GM12878 (cell line): ENCODE results near the gene FOXO1. TPM values are rescaled to one million over a fixed set of nuclear protein-coding genes. Genes with fewer than 3 reads are reported as not detected.

Source experiments
- BMI1 ChIP-seq: fragments of 450-650 bp; IDR thresholded peaks from 2 replicates; pipeline ENCODE4 v1.6.1; 2016; ENCODE audit warnings: mild to moderate bottlenecking, moderate library complexity, borderline replicate concordance
- CREB1 ChIP-seq: IDR thresholded peaks from 2 replicates; pipeline ENCODE4 v1.6.1; 2012; ENCODE audit warnings: low read depth, mild to moderate bottlenecking, inconsistent platforms
- EED ChIP-seq: sonication (generic); IDR thresholded peaks from 2 replicates; pipeline ENCODE4 v1.6.1; 2016; ENCODE audit warnings: antibody characterized with exemption, low read depth
- EZH2 ChIP-seq: IDR thresholded peaks from 2 replicates; pipeline ENCODE4 v1.6.1; 2012; ENCODE audit warnings: low read depth, mild to moderate bottlenecking, control low read depth, inconsistent platforms, low read length, borderline replicate concordance; ENCODE audit not compliant: control insufficient read depth
- FOXM1 ChIP-seq: IDR thresholded peaks from 2 replicates; pipeline ENCODE4 v1.6.1; 2012; ENCODE audit warnings: low read depth, mild to moderate bottlenecking, inconsistent platforms, low read length, moderate library complexity
- NR2C2 ChIP-seq: IDR thresholded peaks from 2 replicates; pipeline ENCODE4 v1.6.1; 2011; ENCODE audit warnings: borderline replicate concordance, low read depth; ENCODE audit not compliant: control insufficient read depth, insufficient read length
- RAD51 ChIP-seq: fragments of 450-650 bp; IDR thresholded peaks from 2 replicates; pipeline ENCODE4 v1.6.1; 2016; ENCODE audit warnings: moderate library complexity, mild to moderate bottlenecking, inconsistent platforms
- RUNX3 ChIP-seq: IDR thresholded peaks from 2 replicates; pipeline ENCODE4 v1.6.1; 2012; ENCODE audit warnings: low read length, inconsistent platforms
- SIN3A ChIP-seq: IDR thresholded peaks from 2 replicates; pipeline ENCODE4 v1.6.1; 2012; ENCODE audit warnings: low read depth, low read length, improper control_type of control experiment
- SMAD5 ChIP-seq: IDR thresholded peaks from 2 replicates; pipeline ENCODE4 v1.6.1; 2016; ENCODE audit warnings: antibody characterized with exemption, low read depth
- SP1 ChIP-seq: IDR thresholded peaks from one replicate; pipeline ENCODE4 v1.6.1; 2011; ENCODE audit warnings: low read depth, low read length
- STAT1 ChIP-seq: fragments of 450-650 bp; conservative IDR thresholded peaks from 2 replicates; pipeline ENCODE4 v1.6.1; 2014; ENCODE audit warnings: antibody characterized with exemption, mild to moderate bottlenecking
- ZNF217 ChIP-seq: fragments of 450-650 bp; IDR thresholded peaks from 2 replicates; pipeline ENCODE4 v1.6.1; 2017; ENCODE audit warnings: antibody characterized with exemption, mild to moderate bottlenecking
- polyA plus RNA-seq, 11 experiments: library from polyadenylated mRNA; depleted of rRNA in 4 of 11; unstranded in 6 of 11; stranded (reverse) in 5 of 11; fragments of >200 nt; fragmentation: Nextera tagmentation in 4 of 11; fragmentation: Illumina TruSeq in 1 of 11; extraction: Ambion mirVana in 4 of 11; extraction: Trizol in 1 of 11; gene quantifications; 1 replicate in 1 of 11; 2 replicates in 10 of 11; pipeline versions ENCODE4 v1.2.1 to v1.2.3, GENCODE V29; 2011 to 2016; ENCODE audit warnings: inconsistent platforms in 2 of 11, missing spikeins in 2 of 11, low read depth in 1 of 11
- total RNA-seq, 4 experiments: library from RNA; depleted of rRNA in 3 of 4; stranded (reverse); fragments of >200 nt in 3 of 4; fragmentation: Illumina TruSeq in 1 of 4; extraction: Trizol in 1 of 4; gene quantifications; 2 replicates each; pipeline versions ENCODE4 v1.2.1 to v1.2.3, GENCODE V29; 2013 to 2021
- TF ChIP-seq, protein P1 (sequence below): fragments of 450-650 bp; IDR thresholded peaks from 2 replicates; pipeline ENCODE4 v1.6.1; 2018; ENCODE audit warnings: borderline replicate concordance, mild to moderate bottlenecking; ENCODE audit not compliant: partially characterized antibody
- TF ChIP-seq, protein P2 (sequence below): fragments of 450-650 bp; conservative IDR thresholded peaks from 2 replicates; pipeline ENCODE4 v1.6.1; 2017; ENCODE audit warnings: mild to moderate bottlenecking, moderate library complexity
- TF ChIP-seq, protein P3 (sequence below): IDR thresholded peaks from 2 replicates; pipeline ENCODE4 v1.6.1; 2011; ENCODE audit warnings: mild to moderate bottlenecking, low read depth, low read length, moderate library complexity; ENCODE audit not compliant: insufficient replicate concordance
- TF ChIP-seq, protein P4 (sequence below): IDR thresholded peaks from 2 replicates; pipeline ENCODE4 v1.6.1; 2012; ENCODE audit warnings: low read depth, low read length, improper control_type of control experiment

FOXO1 gene
- total and polyA plus RNA-seq, 10 of the 15 experiments (the other 5 are each of a cell fraction or from before 2014, with no cell fraction given): 0.58 to 8.3 (median 0.88) TPM

DNA sequence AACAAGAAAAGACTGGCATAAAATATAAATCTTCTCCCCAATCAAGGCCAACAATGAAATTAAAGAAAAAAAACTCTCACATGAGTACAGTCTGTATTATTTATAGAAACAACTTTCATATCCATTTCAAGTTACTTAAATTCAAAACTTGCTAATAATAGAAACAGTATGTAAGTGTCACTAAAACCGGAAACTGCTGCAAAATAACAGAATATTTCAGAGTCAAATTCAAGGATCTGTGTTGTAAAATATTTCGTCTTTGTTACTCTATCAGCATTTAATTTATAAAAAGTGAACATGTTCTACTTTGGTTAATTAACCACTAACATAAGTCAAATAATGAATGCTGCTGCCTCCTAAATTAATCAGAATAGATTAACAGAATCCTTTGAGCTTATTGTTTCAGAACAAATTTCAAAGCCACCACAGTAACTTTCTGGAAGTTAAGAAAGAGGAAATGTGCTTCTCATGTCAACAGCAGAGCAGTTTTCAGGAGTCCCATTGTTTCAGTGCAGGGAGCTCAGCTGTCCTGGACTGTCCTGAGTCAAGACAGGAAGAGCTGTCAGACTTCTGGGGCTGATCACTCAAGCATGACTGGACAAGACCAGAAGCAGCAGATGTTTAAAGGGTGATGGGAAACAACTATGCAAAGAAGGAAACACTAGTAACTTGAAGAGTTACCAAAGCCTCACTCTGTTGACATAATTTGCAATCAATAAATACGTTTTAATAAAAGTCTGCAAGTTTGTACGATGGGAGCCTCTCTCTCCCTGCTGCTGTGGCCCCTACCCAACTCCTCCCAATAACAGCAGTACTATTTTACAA, 76.9 kb downstream of the FOXO1 start (continued):
- TF ChIP-seq, protein P1, sequence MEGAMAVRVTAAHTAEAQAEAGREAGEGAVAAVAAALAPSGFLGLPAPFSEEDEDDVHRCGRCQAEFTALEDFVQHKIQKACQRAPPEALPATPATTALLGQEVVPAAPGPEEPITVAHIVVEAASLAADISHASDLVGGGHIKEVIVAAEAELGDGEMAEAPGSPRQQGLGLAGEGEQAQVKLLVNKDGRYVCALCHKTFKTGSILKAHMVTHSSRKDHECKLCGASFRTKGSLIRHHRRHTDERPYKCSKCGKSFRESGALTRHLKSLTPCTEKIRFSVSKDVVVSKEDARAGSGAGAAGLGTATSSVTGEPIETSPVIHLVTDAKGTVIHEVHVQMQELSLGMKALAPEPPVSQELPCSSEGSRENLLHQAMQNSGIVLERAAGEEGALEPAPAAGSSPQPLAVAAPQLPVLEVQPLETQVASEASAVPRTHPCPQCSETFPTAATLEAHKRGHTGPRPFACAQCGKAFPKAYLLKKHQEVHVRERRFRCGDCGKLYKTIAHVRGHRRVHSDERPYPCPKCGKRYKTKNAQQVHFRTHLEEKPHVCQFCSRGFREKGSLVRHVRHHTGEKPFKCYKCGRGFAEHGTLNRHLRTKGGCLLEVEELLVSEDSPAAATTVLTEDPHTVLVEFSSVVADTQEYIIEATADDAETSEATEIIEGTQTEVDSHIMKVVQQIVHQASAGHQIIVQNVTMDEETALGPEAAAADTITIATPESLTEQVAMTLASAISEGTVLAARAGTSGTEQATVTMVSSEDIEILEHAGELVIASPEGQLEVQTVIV: no peak
- TF ChIP-seq EED (peak; percentile 92), FOXM1 (peak; percentile 76), RUNX3 (peak; percentile 72), ZNF217 (peak; percentile 80; the same call in 1 of the 2 replicates), BMI1 (peak; percentile 65), SP1 (peak; percentile 21), EZH2 (no peak), SIN3A (no peak), SMAD5 (no peak), CREB1 (no peak), RAD51 (no peak), NR2C2 (no peak), STAT1 (no peak)
- TF ChIP-seq, protein P2, sequence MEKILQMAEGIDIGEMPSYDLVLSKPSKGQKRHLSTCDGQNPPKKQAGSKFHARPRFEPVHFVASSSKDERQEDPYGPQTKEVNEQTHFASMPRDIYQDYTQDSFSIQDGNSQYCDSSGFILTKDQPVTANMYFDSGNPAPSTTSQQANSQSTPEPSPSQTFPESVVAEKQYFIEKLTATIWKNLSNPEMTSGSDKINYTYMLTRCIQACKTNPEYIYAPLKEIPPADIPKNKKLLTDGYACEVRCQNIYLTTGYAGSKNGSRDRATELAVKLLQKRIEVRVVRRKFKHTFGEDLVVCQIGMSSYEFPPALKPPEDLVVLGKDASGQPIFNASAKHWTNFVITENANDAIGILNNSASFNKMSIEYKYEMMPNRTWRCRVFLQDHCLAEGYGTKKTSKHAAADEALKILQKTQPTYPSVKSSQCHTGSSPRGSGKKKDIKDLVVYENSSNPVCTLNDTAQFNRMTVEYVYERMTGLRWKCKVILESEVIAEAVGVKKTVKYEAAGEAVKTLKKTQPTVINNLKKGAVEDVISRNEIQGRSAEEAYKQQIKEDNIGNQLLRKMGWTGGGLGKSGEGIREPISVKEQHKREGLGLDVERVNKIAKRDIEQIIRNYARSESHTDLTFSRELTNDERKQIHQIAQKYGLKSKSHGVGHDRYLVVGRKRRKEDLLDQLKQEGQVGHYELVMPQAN: 0 out of 2 replicates have a peak, but pooled peaks have one; percentile 43
- TF ChIP-seq, protein P3, sequence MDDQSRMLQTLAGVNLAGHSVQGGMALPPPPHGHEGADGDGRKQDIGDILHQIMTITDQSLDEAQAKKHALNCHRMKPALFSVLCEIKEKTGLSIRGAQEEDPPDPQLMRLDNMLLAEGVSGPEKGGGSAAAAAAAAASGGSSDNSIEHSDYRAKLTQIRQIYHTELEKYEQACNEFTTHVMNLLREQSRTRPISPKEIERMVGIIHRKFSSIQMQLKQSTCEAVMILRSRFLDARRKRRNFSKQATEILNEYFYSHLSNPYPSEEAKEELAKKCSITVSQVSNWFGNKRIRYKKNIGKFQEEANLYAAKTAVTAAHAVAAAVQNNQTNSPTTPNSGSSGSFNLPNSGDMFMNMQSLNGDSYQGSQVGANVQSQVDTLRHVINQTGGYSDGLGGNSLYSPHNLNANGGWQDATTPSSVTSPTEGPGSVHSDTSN: peak; percentile 59
- TF ChIP-seq, protein P4, sequence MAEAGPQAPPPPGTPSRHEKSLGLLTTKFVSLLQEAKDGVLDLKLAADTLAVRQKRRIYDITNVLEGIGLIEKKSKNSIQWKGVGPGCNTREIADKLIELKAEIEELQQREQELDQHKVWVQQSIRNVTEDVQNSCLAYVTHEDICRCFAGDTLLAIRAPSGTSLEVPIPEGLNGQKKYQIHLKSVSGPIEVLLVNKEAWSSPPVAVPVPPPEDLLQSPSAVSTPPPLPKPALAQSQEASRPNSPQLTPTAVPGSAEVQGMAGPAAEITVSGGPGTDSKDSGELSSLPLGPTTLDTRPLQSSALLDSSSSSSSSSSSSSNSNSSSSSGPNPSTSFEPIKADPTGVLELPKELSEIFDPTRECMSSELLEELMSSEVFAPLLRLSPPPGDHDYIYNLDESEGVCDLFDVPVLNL: no peak
